SU-DHL-6 (cell line): ENCODE data around the gene ADORA3.
A peak's percentile ranks its signal among the peaks of the same experiment; 100 is the strongest.

ENCODE experiments used
- H2AFZ ChIP-seq: fragments of 200-600 bp; sonication (generic); 2 replicates; pipeline ENCODE4 v1.6.1; 2014; ENCODE audit warnings: low read depth, mild to moderate bottlenecking, moderate library complexity, mixed read lengths, antibody characterized with exemption, low read length; ENCODE audit not compliant: severe bottlenecking
- H3F3A ChIP-seq: fragments of 200-600 bp; shearing (Covaris generic); 2 replicates; pipeline ENCODE4 v1.6.0; 2016; ENCODE audit warnings: antibody characterized with exemption, mild to moderate bottlenecking; ENCODE audit not compliant: insufficient read depth
- H3K27ac ChIP-seq: fragments of 200-600 bp; sonication (generic); 2 replicates; pipeline ENCODE4 v1.5.1; 2016; ENCODE audit warnings: low read depth, mild to moderate bottlenecking, low read length, moderate library complexity, mixed read lengths
- H3K27me3 ChIP-seq: fragments of 200-600 bp; sonication (generic), shearing (Covaris generic); 2 replicates; pipeline ENCODE4 v1.6.0; 2014; ENCODE audit warnings: mild to moderate bottlenecking, low read length
- H3K36me3 ChIP-seq: fragments of 200-600 bp; sonication (generic); 2 replicates; pipeline ENCODE4 v1.6.1; 2014; ENCODE audit warnings: mild to moderate bottlenecking, low read length, mixed read lengths
- H3K4me2 ChIP-seq: fragments of 300-600, 200-600 bp; shearing (Covaris generic), sonication (generic); 2 replicates; pipeline ENCODE4 v1.6.0; 2014; ENCODE audit warnings: low read length, low read depth, mild to moderate bottlenecking; ENCODE audit not compliant: poor library complexity, severe bottlenecking
- H3K4me3 ChIP-seq: fragments of 200-600 bp; sonication (generic); 2 replicates; pipeline ENCODE4 v1.5.1; 2014; ENCODE audit warnings: antibody characterized with exemption, low read length, mild to moderate bottlenecking, mixed read lengths; ENCODE audit not compliant: insufficient read depth, poor library complexity, severe bottlenecking
- H3K79me2 ChIP-seq: fragments of 200-600 bp; sonication (generic); 2 replicates; pipeline ENCODE4 v1.6.1; 2014; ENCODE audit warnings: mild to moderate bottlenecking, low read length, moderate library complexity; ENCODE audit not compliant: insufficient read depth
- H3K9ac ChIP-seq: fragments of 200-600 bp; sonication (generic); 2 replicates; pipeline ENCODE4 v1.7.0; 2014; ENCODE audit warnings: mild to moderate bottlenecking, low read length
- H3K9me2 ChIP-seq: fragments of 200-600 bp; sonication (generic); replicated peaks from 2 replicates; pipeline ENCODE4 v1.6.1; 2014; ENCODE audit warnings: low read length; ENCODE audit not compliant: insufficient read depth
- H3K9me3 ChIP-seq: fragments of 200-600 bp; sonication (generic); 2 replicates; pipeline ENCODE4 v1.6.1; 2014; ENCODE audit warnings: low read length, mixed read lengths; ENCODE audit not compliant: insufficient read depth
- H4K20me1 ChIP-seq: fragments of 200-600 bp; sonication (generic); 2 replicates; pipeline ENCODE4 v1.6.1; 2014; ENCODE audit warnings: low read depth, mild to moderate bottlenecking, antibody characterized with exemption, low read length, moderate library complexity, mixed read lengths
- EZH2phosphoT487 ChIP-seq: fragments of 200-600 bp; sonication (generic), shearing (Covaris generic); conservative IDR thresholded peaks from 2 replicates; pipeline ENCODE4 v1.6.1; 2018; ENCODE audit warnings: mild to moderate bottlenecking, antibody characterized with exemption, low read length, moderate library complexity, mixed read lengths
- TF ChIP-seq, protein P1 (sequence below): fragments of 200-600 bp; sonication (generic); IDR thresholded peaks from one replicate; pipeline ENCODE4 v1.5.1; 2017; ENCODE audit warnings: antibody characterized with exemption, mild to moderate bottlenecking, low read length, moderate library complexity; ENCODE audit not compliant: insufficient read depth, poor library complexity, severe bottlenecking

The ADORA3 gene

DNA sequence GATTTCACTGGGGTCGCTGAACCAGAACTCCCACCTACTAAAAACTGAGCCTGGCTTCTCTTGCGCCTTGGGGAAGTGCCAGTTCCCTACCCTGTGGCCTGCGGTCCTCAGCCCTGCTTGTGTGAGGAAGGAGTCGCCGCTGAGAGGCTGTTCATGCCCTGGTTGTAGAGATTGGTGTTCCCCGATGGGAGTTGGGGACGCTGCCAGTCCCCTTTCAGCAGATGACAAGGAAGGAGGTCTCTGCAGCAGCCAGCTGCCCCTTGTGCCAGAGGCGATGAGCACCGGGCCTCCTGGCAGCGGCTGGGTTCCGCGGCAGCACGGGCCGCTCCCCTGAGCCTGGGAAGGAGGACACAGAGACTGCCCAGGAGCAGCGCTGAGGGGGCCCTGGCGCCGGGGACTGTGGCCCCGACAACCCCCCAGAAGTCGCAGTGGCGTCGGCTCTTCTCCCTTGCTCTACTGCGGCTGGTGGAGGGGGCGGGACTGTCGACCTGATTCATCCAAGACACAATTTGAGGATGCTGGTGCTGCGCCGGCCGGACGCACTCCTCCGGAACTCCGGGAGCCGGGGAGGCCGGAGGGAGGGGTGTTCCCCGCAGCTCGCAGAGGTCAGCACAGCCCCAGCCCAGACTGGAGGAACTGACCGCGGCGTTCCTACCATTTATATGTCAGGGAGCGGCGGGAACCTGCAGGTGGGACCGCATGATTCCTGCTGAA is 12.0 kb upstream of the ADORA3 start:
- Histone ChIP-seq H3K9me2 (no peaks in the 10 kb centered on the region), H3K4me2 (peak overlapping the region; percentile 18), H3K9ac (peak overlapping the region; percentile 1; the same call in 1 of the 2 replicates), H3K9me3 (no peaks in the 10 kb centered on the region), H4K20me1 (no peaks in the 10 kb centered on the region), H3F3A (no peaks in the 10 kb centered on the region), H2AFZ (peak overlapping the region; percentile 72), H3K4me3 (no peak overlapping the region), H3K36me3 (no peaks in the 10 kb centered on the region), H3K27ac (no peak overlapping the region), H3K27me3 (no peaks in the 10 kb centered on the region), H3K79me2 (no peaks in the 10 kb centered on the region)
- no peak for TF ChIP-seq EZH2phosphoT487
- TF ChIP-seq, protein P1, sequence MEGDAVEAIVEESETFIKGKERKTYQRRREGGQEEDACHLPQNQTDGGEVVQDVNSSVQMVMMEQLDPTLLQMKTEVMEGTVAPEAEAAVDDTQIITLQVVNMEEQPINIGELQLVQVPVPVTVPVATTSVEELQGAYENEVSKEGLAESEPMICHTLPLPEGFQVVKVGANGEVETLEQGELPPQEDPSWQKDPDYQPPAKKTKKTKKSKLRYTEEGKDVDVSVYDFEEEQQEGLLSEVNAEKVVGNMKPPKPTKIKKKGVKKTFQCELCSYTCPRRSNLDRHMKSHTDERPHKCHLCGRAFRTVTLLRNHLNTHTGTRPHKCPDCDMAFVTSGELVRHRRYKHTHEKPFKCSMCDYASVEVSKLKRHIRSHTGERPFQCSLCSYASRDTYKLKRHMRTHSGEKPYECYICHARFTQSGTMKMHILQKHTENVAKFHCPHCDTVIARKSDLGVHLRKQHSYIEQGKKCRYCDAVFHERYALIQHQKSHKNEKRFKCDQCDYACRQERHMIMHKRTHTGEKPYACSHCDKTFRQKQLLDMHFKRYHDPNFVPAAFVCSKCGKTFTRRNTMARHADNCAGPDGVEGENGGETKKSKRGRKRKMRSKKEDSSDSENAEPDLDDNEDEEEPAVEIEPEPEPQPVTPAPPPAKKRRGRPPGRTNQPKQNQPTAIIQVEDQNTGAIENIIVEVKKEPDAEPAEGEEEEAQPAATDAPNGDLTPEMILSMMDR = no peak

DNA sequence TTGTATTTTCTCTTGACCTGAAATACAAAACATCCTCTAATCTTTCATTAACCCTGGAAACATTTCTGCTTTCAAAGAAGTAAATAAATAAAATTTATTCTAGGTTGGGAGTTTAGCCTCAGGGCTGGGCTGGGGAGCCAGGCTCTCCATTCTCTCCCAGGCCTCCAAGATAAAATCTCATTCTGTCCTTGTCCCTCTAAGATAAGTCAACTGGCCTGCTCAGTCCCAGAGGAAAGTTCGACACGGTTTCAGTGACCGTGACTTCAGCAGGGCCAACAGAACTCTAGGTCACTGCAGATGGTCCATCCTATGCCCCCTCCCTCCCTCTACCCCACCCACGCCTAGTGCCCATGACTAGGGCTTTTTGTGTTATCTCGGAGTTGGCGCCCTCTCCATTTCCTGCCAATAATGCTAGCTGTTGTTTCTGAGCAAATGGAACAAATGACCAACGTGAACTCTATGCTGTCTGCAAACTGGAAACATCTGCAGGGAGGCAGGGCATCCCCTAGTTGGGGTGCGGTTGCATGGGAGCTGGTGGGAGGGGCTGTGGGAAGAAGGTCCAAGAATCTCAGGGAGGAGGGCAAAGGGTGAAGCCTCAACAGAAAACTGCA is 10.1 kb upstream of the ADORA3 start:
- Histone ChIP-seq H2AFZ (no peak overlapping the region), H3F3A (no peaks in the 10 kb centered on the region), H3K36me3 (no peaks in the 10 kb centered on the region), H3K9me2 (no peaks in the 10 kb centered on the region), H3K9me3 (no peaks in the 10 kb centered on the region), H3K27me3 (no peaks in the 10 kb centered on the region), H3K4me3 (no peak overlapping the region), H3K4me2 (no peak overlapping the region), H3K27ac (no peak overlapping the region), H3K79me2 (no peaks in the 10 kb centered on the region), H3K9ac (no peak overlapping the region), H4K20me1 (no peaks in the 10 kb centered on the region)
- TF ChIP-seq, protein P1 = no peak
- TF ChIP-seq EZH2phosphoT487 = no peak

DNA sequence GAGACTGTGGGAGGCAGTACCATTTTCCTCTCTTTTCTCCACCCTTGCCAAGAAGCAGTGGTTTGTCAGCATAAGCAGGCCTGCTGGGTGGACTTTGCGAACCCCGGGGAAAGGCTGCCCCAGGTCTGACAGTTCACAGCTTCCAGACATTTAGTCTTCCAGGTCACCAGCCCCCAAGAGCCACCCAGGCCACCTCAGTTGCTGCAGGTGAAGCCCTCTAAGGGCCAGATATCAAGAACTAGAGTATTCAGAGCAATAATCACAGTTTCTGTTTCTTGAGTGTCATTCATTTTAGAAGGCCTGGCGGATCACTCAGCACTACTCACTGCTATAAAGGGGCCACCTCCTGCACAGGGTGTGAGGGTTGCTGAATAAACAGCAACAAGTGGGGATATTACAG is 9.5 kb upstream of the ADORA3 start:
- peaks cover 2% of the 10 kb centered on the region for H3F3A ChIP-seq
- H3K9me3 ChIP-seq = no peaks in the 10 kb centered on the region
- H3K27me3 ChIP-seq = no peaks in the 10 kb centered on the region
- H3K4me2 ChIP-seq = no peak overlapping the region
- no peak for TF ChIP-seq EZH2phosphoT487
- TF ChIP-seq, protein P1 = no peak
- H3K9me2 ChIP-seq = no peaks in the 10 kb centered on the region
- no peak overlapping the region for H2AFZ ChIP-seq
- no peaks in the 10 kb centered on the region for H3K79me2 ChIP-seq
- no peaks in the 10 kb centered on the region for H4K20me1 ChIP-seq
- no peak overlapping the region for H3K27ac ChIP-seq
- no peak overlapping the region for H3K4me3 ChIP-seq
- no peaks in the 10 kb centered on the region for H3K36me3 ChIP-seq
- no peak overlapping the region for H3K9ac ChIP-seq
